Activated CD4-positive, alpha-beta T cell treated with anti-CD3 and anti-CD28 coated beads for 1 hour (primary cell): ENCODE results near the gene KCNK1.

ENCODE experiments used
- DNase-seq: peaks from one replicate; pipeline ENCODE4 v3.0.0-alpha.2; 2020

KCNK1 gene

DNA sequence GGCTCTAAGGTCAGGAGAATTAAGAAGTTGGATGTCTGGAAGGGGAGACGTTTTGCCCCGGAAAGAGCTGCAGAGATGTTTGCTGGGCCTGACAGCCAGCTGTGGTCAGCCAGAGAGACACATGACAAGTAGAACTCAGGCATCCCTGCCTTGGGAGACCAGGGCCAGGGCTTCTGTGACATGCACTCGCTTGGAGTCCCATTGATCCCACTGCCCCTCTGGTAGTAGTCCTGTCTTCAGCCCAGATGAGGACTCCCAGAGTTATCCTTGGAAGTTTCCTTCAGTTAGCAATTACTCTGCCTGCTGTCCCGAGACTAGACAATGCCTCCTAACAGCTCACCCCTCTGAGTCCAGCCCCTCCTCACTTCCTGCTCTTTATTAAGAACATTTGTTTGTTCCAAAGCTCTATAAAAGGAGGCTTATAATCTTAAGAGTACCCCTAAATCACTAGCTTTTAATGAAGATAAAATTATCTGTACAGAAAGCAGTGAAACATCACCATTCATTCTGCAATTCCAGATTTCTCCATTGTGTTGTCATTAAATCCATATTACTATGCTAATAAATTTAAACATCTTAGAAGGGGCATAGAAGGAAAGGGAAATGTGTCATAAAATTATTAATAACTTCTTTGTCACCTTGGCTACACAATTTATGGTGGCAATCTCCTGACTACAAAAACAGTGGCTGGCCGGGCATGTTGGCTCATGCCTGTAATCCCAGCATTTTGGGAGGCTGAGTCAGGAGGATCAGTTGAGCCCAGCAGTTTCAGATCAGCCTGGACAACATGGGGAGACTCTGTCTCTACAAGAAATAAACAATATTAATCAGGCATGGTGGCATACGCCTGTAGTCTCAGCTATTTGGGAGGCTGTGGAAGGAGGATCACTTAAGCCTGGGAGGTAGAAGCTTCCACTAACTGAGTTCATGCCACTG lies 94.2 kb downstream of the KCNK1 start:
- DNase-seq, result no peak

DNA sequence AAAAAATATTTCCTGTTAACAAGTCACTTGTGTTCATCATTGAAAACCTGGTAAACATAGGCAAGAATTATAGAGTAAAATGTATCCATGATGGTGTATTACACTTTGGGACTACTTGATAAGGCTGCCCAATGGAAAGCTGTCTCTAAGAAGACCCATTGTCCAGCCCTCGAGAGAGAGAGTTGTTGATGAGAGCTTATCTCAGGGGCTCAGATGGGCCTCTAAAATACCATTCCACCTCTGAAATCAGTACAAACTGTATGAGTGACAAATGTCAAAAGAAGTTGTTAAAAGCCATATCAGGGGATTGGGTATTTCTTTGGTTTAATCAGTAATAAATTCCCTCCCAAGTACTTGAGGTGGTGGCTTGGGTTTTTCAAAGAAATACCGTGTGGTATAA lies 96.1 kb downstream of the KCNK1 start:
- no peak for DNase-seq

DNA sequence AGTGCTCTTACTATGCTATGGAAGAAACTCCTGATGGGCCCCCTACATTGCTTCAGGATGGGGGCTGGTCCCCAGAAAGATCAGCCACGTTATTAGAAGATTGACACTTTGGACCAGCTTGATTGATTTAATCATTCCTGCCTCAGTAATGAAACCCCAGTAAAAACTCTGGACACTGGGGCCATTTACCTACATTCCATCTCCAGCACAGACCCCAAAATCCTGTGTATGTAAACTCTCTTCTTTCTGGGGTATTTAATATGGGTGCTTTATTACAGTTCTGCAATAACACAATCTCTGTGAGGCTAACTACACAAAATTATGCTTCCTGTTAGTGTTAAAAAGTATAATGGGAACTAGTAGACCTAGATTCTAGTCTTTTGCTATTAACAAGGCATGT lies 96.6 kb downstream of the KCNK1 start:
- DNase-seq, result no peak

DNA sequence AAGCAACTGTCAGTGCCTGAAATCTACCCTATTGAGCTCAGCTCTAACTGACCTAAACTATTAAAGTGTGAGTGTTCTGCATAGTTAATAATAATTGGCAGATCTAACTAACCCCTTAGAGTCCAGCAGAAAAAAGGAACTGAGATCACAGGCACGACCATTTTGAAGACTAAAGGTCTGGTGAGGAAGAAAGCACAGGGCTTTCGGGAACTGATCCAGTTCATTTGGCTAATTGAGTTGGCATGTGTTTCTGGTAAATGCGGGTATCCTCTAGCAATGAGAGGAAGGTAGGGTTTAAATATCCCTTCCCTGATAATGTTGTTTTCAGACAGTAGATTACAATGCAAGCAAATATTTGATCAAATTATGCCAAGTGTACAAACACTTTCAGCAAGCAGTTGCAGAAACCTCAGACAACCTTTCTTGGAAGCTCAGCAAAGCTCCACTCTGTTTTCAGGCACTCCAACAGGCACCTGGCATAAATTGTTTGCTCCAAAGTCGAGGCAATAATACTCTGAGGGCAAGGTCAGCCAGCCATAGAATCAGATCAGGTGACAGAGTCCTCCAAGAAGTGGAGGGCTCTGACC lies 100.8 kb downstream of the KCNK1 start:
- DNase-seq, result no peak

DNA sequence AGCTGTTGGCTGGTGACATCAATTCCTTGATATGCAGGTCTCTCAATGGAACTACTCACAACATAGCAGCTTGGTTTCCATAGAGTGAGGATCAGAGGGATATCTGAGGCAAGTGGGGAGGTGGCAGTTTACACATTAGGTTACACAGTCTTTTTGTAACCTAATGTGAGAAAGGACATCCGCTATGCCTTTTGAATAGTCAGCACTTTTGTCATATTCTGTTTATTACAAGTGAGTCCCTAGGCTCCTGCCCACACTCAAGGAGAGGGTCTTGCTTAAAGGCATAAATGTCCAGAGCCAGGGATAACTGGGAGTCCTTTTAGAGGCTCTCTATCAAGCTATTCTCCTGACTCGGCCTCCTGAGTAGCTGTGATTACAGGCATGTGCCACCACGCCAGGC lies 104.2 kb downstream of the KCNK1 start:
- DNase-seq, result no peak

DNA sequence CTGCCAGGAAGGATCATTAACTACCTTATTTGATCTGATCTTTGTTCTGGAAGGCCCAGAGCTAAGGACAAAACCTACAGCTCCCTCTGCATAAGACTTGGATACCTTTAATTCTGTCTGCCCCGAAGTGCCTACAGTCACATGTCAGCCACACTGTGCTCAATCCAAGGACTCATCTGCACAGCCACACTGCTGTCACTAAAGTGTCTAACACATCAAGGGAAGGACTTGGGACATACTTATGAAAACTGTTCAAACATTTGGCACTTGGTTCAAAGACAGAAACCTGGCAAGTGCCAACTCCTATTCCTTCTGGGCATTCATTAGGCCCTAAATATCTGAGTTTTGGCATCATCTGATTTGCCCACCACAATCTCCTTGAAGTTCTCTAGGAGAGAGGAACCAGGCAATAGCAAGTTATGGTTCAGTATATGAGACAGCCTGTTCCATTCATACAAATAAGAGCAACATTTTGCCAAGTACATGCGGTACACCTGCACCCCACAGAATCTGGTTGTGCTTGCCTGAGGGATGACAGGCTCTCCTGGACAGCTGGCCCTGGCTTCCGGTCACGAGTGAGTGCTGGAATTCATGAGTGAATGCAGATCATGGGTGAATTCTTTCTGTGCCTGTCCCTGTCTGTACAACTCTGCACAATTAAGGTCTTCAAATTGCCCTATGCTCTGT lies 105.9 kb downstream of the KCNK1 start:
- no peak for DNase-seq

DNA sequence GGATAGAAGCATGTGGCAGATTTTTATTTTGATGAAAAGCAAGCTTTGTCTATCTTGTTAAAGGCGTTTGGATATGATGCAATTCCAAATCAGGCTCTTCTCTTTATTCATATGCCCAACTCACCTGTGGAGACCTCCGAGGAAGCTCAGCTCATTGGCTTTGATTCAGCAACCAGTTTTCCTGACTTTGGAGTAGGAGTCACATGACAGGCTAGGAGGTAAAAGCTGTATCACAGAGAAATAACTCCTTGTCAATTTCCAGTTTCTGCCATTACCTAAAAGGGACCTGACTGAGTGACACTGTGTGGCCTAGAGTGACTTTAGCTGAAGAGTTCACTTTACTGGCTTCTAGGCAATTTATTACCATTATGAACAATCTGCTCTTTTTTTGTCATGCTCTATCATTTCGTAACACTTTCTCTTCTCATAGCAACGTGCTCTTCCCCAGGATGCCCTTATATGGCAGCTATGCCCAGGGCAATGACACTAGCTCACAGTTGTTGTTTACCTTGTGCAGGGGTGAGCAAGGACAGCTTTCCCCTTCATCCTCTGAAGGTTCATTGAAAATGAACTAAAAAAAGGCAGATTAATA lies 107.2 kb downstream of the KCNK1 start:
- no peak for DNase-seq
